Stimulated activated CD4-positive, alpha-beta T cell treated with anti-CD3 and anti-CD28 coated beads, TNF-alpha, amount 100 ng/mL, for 48 hours (primary cell): ENCODE results near the gene NRXN2.

Experiments used
- DNase-seq, 3 donors: peaks; one replicate each; pipeline ENCODE4 v3.0.0-alpha.2; 2020; ENCODE audit warnings: low read depth in 3 of 3

NRXN2 gene

GRCh38 chr11:64743591-64744543 is 20.9 kb upstream of the NRXN2 start, which contains the start of gene RASGRP2:
TSS of gene RASGRP2 (minus strand) at chr11:64744142. CDS start at chr11:64742866, 1,276 bp downstream.
- DNase-seq = peak in 2 of 3 donors; percentile 54 to 80

- peak; percentile 50 to 71 (median 65) for DNase-seq
Observed at GRCh38 chr11:64742889-64743590, 20.0 kb upstream of the NRXN2 start.

GRCh38 chr11:64742087-64742888 is 19.3 kb upstream of the NRXN2 start:
- no peak for DNase-seq

GRCh38 chr11:64741375-64742086 is 18.5 kb upstream of the NRXN2 start:
- no peak for DNase-seq

- no peak for DNase-seq
Observed at GRCh38 chr11:64739871-64740270, 16.9 kb upstream of the NRXN2 start.

- DNase-seq = no peak
Observed at GRCh38 chr11:64736654-64737053, 13.7 kb upstream of the NRXN2 start.

- DNase-seq = no peak
Observed at GRCh38 chr11:64735725-64736259, 12.8 kb upstream of the NRXN2 start.

GRCh38 chr11:64734811-64735724 is 12.1 kb upstream of the NRXN2 start:
- no peak for DNase-seq

GRCh38 chr11:64731601-64732000 is 8.6 kb upstream of the NRXN2 start:
- DNase-seq = no peak

GRCh38 chr11:64729851-64730382 is 6.9 kb upstream of the NRXN2 start:
- no peak for DNase-seq

GRCh38 chr11:64728757-64729365 is 5.9 kb upstream of the NRXN2 start:
- no peak for DNase-seq

GRCh38 chr11:64726867-64727530 is 4.0 kb upstream of the NRXN2 start:
- DNase-seq = no peak

GRCh38 chr11:64726211-64726641 is 3.2 kb upstream of the NRXN2 start:
- no peak for DNase-seq

GRCh38 chr11:64724863-64725532 is 2.0 kb upstream of the NRXN2 start:
- no peak for DNase-seq

GRCh38 chr11:64723907-64724862 is 1.2 kb upstream of the NRXN2 start:
- no peak for DNase-seq

GRCh38 chr11:64722141-64723065 is 594 bp downstream of the NRXN2 start:
- DNase-seq = no peak
